PC-3 (cell line): ENCODE results near the gene ZNRF2.
"Not testable (repeated sequence)": the region's sequence is repeated elsewhere in the genome, so short reads cannot be mapped to it uniquely, and the experiment has no call there.

Experiments used
- EZH2 ChIP-seq: fragments of 300-600 bp; sonication (generic); IDR thresholded peaks from one replicate; pipeline ENCODE4 v1.6.1; 2017; ENCODE audit warnings: antibody characterized with exemption, mild to moderate bottlenecking, low read length; ENCODE audit not compliant: unreplicated experiment
- TF ChIP-seq, protein P1 (sequence below): fragments of 300-600 bp; sonication (generic); conservative IDR thresholded peaks from 2 replicates; pipeline ENCODE4 v1.5.1; 2017; ENCODE audit warnings: antibody characterized with exemption, low read depth, mild to moderate bottlenecking, low read length

DNA sequence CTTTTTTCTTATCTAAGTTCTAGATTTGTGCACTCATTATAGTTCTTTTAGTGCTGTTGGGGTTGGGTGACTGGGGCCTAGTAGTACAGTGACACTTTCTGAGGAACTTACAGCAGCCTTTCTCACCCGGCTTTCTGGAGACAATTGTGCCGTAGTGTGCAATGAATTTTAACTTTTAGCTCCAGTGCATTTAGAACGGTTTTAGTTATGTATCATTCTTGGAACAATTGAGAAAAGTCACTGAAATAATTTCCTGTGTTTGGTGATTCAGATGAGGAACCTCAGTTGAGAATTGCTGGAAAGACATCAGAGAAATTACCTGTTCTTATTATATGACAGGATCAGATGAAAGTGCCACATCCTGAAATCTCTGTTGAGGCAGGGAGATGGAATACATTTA is 3.2 kb downstream of the ZNRF2 start:
- TF ChIP-seq, protein P1, sequence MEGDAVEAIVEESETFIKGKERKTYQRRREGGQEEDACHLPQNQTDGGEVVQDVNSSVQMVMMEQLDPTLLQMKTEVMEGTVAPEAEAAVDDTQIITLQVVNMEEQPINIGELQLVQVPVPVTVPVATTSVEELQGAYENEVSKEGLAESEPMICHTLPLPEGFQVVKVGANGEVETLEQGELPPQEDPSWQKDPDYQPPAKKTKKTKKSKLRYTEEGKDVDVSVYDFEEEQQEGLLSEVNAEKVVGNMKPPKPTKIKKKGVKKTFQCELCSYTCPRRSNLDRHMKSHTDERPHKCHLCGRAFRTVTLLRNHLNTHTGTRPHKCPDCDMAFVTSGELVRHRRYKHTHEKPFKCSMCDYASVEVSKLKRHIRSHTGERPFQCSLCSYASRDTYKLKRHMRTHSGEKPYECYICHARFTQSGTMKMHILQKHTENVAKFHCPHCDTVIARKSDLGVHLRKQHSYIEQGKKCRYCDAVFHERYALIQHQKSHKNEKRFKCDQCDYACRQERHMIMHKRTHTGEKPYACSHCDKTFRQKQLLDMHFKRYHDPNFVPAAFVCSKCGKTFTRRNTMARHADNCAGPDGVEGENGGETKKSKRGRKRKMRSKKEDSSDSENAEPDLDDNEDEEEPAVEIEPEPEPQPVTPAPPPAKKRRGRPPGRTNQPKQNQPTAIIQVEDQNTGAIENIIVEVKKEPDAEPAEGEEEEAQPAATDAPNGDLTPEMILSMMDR: not testable (repeated sequence)
- not testable (repeated sequence) for TF ChIP-seq EZH2
